Neural progenitor cell (in vitro differentiated cells): ENCODE measurements around the gene NFATC1.

ENCODE experiments used
- CTCF ChIP-seq: fragments of 200-600 bp; sonication (generic); IDR thresholded peaks from 2 replicates; pipeline ENCODE4 v1.5.1; 2017; ENCODE audit warnings: antibody characterized with exemption, mild to moderate bottlenecking
- EZH2 ChIP-seq: fragments of 200-600 bp; sonication (generic); IDR thresholded peaks from 2 replicates; pipeline ENCODE4 v1.6.1; 2017; ENCODE audit warnings: antibody characterized with exemption, mild to moderate bottlenecking, moderate library complexity
- EZH2phosphoT487 ChIP-seq: fragments of 200-600 bp; sonication (generic); IDR thresholded peaks from 2 replicates; pipeline ENCODE4 v1.6.1; 2017; ENCODE audit warnings: antibody characterized with exemption

GRCh38 chr18:79533591-79533990, 137.9 kb downstream of the NFATC1 start:
- no peak for TF ChIP-seq CTCF
- no peak for TF ChIP-seq EZH2
- no peak for TF ChIP-seq EZH2phosphoT487
